ENCODE data around the gene PECR.

The PECR gene

GRCh38 chr2:216119146-216119545 is 37.5 kb upstream of the PECR start:
- no peak overlapping the region for H3K4me3 Mint-ChIP-seq
- peaks cover 85% of the 10 kb centered on the region for H3K36me3 Mint-ChIP-seq (ENCODE audit: low read depth)
- no peak for TF ChIP-seq CTCF (IDR thresholded peaks at IDR 0.05)
- H3K27me3 Mint-ChIP-seq (ENCODE audit: low read depth, poor library complexity): no peaks in the 10 kb centered on the region
- peaks cover 40% of the 10 kb centered on the region for H3K4me1 Mint-ChIP-seq
- no peak for DNase-seq
- H3K27ac Mint-ChIP-seq: peak overlapping the region; percentile 71
- H3K9me3 Mint-ChIP-seq: no peaks in the 10 kb centered on the region

- Mint-ChIP-seq H3K27ac (no peak overlapping the region), H3K36me3 (ENCODE audit: low read depth) (peaks cover 85% of the 10 kb centered on the region), H3K9me3 (no peaks in the 10 kb centered on the region), H3K4me1 (peaks cover 46% of the 10 kb centered on the region), H3K4me3 (no peak overlapping the region), H3K27me3 (ENCODE audit: low read depth, poor library complexity) (no peaks in the 10 kb centered on the region)
- no peak for TF ChIP-seq CTCF (IDR thresholded peaks at IDR 0.05)
- no peak for DNase-seq
These were observed 36.9 kb upstream of the PECR start for GRCh38 chr2:216118474-216118873.

- no peak overlapping the region for H3K4me3 Mint-ChIP-seq
- no peaks in the 10 kb centered on the region for H3K9me3 Mint-ChIP-seq
- peaks cover 54% of the 10 kb centered on the region for H3K4me1 Mint-ChIP-seq
- peaks cover 89% of the 10 kb centered on the region for H3K36me3 Mint-ChIP-seq (ENCODE audit: low read depth)
- no peak for DNase-seq
- H3K27me3 Mint-ChIP-seq (ENCODE audit: low read depth, poor library complexity): no peaks in the 10 kb centered on the region
- peak overlapping the region; percentile 100 for H3K27ac Mint-ChIP-seq
- no peak for TF ChIP-seq CTCF (IDR thresholded peaks at IDR 0.05)
These were observed 36.1 kb upstream of the PECR start for GRCh38 chr2:216117561-216118340.

GRCh38 chr2:216116418-216116817 is 34.8 kb upstream of the PECR start:
- Mint-ChIP-seq H3K27ac (peak overlapping the region; percentile 100), H3K4me1 (peaks cover 67% of the 10 kb centered on the region), H3K36me3 (ENCODE audit: low read depth) (peaks cover 85% of the 10 kb centered on the region)

GRCh38 chr2:216114714-216115531 is 33.3 kb upstream of the PECR start:
- Mint-ChIP-seq H3K27ac (peak overlapping the region; percentile 100), H3K36me3 (ENCODE audit: low read depth) (peaks cover 79% of the 10 kb centered on the region), H3K4me1 (peaks cover 82% of the 10 kb centered on the region), H3K4me3 (peak overlapping the region; percentile 83), H3K9me3 (no peaks in the 10 kb centered on the region), H3K27me3 (ENCODE audit: low read depth, poor library complexity) (no peaks in the 10 kb centered on the region)
- peak; percentile 88 for TF ChIP-seq CTCF (IDR thresholded peaks at IDR 0.05)
- DNase-seq: peak; percentile 98

More at GRCh38 chr2:216116418-216116817, 34.8 kb upstream of the PECR start:
- no peaks in the 10 kb centered on the region for H3K9me3 Mint-ChIP-seq
- no peaks in the 10 kb centered on the region for H3K27me3 Mint-ChIP-seq (ENCODE audit: low read depth, poor library complexity)
- peak overlapping the region; percentile 83 for H3K4me3 Mint-ChIP-seq
- peak; percentile 14 for DNase-seq
- TF ChIP-seq CTCF (IDR thresholded peaks at IDR 0.05): no peak
